Activated CD8-positive, alpha-beta T cell treated with anti-CD3 and anti-CD28 coated beads, Interleukin-2, amount 10 ng/mL, durations not matched to agents 7 days and 5 days (primary cell): ENCODE results near the gene ITGB1. TPM values are rescaled to one million over a fixed set of nuclear protein-coding genes. Genes with fewer than 3 reads are reported as not detected.
A peak's percentile ranks its signal among the peaks of the same experiment; 100 is the strongest.

ENCODE experiments used
- ATAC-seq: fragments of 150-1000 bp; cut with Tn5 transposase; one replicate; pipeline ENCODE4 v1.10.0; 2021; ENCODE audit warnings: moderate library complexity
- CTCF ChIA-PET: fragments of 350-600 bp; sonication (Branson Sonifier 250); formaldehyde crosslinking; loops from one replicate; lab custom pipeline; 2021; ENCODE audit warnings: antibody characterized with exemption; lab: Charles Lee
- POLR2A ChIA-PET: fragments of 350-600 bp; sonication (Branson Sonifier 250); formaldehyde crosslinking; loops from one replicate; lab custom pipeline; 2021; ENCODE audit warnings: antibody characterized with exemption; lab: Charles Lee
- DNase-seq: peaks from one replicate; pipeline ENCODE4 v3.0.0-alpha.2; 2020
- H3K27ac Mint-ChIP-seq: one replicate; pipeline ENCODE4 v1.8.0; 2021; ENCODE audit warnings: mild to moderate bottlenecking, mixed read lengths
- H3K27me3 Mint-ChIP-seq: one replicate; pipeline ENCODE4 v1.8.0; 2021; ENCODE audit warnings: low read depth, mixed read lengths
- H3K36me3 Mint-ChIP-seq: one replicate; pipeline ENCODE4 v1.8.0; 2021; ENCODE audit warnings: low read depth, mixed read lengths
- H3K4me1 Mint-ChIP-seq: one replicate; pipeline ENCODE4 v1.8.0; 2021; ENCODE audit warnings: low read depth, mixed read lengths
- H3K4me3 Mint-ChIP-seq: one replicate; pipeline ENCODE4 v1.8.0; 2021; ENCODE audit warnings: mild to moderate bottlenecking, mixed read lengths
- H3K9me3 Mint-ChIP-seq: one replicate; pipeline ENCODE4 v1.8.0; 2022; ENCODE audit warnings: mixed read lengths; ENCODE audit not compliant: insufficient read depth
- total RNA-seq, 2 experiments: library from RNA; stranded (reverse); gene quantifications; one replicate each; pipeline ENCODE4 v1.2.3, GENCODE V29; 2021

Gene ITGB1
- total RNA-seq, 2 experiments from 2014 or later, result 35.0 to 40.2 TPM

DNA sequence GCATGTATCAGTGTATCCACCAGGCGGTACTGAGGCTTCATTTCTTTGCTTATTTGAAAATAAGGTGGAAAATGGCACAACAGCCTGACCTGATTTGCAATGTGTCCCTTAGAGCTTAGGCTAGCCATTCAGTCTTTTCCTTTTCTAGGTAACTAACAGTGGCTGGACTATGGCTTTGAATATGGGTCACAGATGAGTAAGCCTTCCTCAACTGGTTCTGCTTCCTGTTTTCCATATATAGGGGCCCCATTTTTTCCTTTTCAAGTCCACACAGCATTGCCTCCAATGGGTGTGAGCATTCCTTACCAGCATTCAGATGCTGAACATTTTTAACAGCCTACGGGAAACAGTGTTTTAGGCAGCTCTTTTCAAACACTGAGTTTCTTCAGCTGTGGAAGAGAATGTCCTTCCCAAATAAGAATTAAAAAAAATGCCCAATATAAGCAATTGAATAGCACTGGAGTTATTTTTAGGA lies 3.9 kb upstream of the ITGB1 start:
- ATAC-seq (no peak), DNase-seq (no peak)
- H3K36me3 Mint-ChIP-seq, result no peaks in the 10 kb centered on the region
- H3K4me3 Mint-ChIP-seq, result no peak overlapping the region
- CTCF ChIA-PET, result interaction anchor here (1.4 kb wide), 1 partner anchor 10 kb away, joined by 3 read pairs; no protein-coding TSS in a partner anchor
- H3K4me1 Mint-ChIP-seq, result peaks cover 14% of the 10 kb centered on the region
- POLR2A ChIA-PET, result interaction anchor here (1.0 kb wide), 1 partner anchor 18 kb away, joined by 4 read pairs; no protein-coding TSS in a partner anchor
- no peaks in the 10 kb centered on the region for H3K9me3 Mint-ChIP-seq
- H3K27ac Mint-ChIP-seq, result no peak overlapping the region
- H3K27me3 Mint-ChIP-seq, result peaks cover 18% of the 10 kb centered on the region

DNA sequence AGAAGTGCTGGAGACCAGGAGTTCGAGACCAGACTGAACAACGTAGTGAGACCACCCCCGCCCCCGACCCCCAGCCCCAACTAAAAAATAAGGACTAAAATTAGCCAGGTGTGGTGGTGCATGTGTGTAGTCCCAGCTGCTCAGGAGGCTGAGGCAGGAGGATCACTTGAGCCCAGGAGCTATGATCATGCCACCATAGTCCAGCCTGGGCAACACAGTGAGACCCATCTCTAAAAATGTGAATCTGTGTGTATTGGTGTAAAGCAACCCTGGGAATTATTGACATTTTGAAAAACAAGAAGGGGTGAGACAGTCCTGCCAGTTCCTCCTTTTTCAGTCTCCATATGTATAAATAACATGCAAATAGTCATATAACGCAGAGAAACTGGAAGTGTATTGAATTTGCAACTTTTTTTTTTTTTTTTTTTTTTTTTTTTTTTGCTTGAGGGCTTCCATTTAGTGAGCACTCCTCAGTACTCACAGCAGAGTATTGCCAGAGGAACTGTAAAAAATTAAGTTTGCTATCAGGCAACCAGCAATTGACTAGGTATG lies 3.4 kb upstream of the ITGB1 start:
- DNase-seq (no peak), ATAC-seq (no peak)
- Mint-ChIP-seq H3K4me3 (no peak overlapping the region), H3K27ac (no peak overlapping the region), H3K4me1 (peaks cover 14% of the 10 kb centered on the region), H3K9me3 (no peaks in the 10 kb centered on the region), H3K36me3 (no peaks in the 10 kb centered on the region), H3K27me3 (peaks cover 16% of the 10 kb centered on the region)
- ChIA-PET POLR2A (interaction anchor here (1.0 kb wide), 1 partner anchor 19 kb away, joined by 4 read pairs; no protein-coding TSS in a partner anchor), CTCF (interaction anchor here (1.4 kb wide), 1 partner anchor 10 kb away, joined by 3 read pairs; no protein-coding TSS in a partner anchor)

DNA sequence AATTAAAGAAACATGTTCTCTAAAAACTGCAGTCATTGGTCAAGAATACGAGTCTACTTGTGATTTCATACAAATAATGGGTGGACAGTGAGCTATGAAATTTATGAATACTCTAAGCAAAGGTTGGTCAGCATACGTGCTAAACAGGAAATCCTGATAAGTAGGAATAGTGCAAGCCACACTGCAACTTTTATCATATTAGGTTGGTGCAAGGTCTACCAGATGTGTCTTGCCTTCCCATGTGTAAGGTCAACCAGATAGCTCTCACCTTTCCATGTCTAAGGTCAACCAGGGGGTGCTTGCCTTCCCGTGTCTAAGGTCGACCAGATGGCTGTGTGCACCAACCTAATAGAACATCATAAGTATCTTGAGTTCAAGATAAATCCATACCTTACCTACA lies 2.0 kb upstream of the ITGB1 start:
- no peak overlapping the region for H3K4me3 Mint-ChIP-seq
- ATAC-seq, result no peak
- H3K36me3 Mint-ChIP-seq, result peaks cover 2% of the 10 kb centered on the region
- H3K27ac Mint-ChIP-seq, result no peak overlapping the region
- H3K27me3 Mint-ChIP-seq, result peaks cover 14% of the 10 kb centered on the region
- DNase-seq, result no peak
- ChIA-PET CTCF (interaction anchor here (0.6 to 1.8 kb wide), 6 partner anchors 11 to 1574 kb away, joined by 3 to 12 read pairs (median 3); no protein-coding TSS in a partner anchor), POLR2A (interaction anchor here (1.2 to 1.5 kb wide), 2 partner anchors 21 to 44 kb away, joined by 8 read pairs; no protein-coding TSS in a partner anchor)
- H3K4me1 Mint-ChIP-seq, result peaks cover 19% of the 10 kb centered on the region
- H3K9me3 Mint-ChIP-seq, result no peaks in the 10 kb centered on the region

DNA sequence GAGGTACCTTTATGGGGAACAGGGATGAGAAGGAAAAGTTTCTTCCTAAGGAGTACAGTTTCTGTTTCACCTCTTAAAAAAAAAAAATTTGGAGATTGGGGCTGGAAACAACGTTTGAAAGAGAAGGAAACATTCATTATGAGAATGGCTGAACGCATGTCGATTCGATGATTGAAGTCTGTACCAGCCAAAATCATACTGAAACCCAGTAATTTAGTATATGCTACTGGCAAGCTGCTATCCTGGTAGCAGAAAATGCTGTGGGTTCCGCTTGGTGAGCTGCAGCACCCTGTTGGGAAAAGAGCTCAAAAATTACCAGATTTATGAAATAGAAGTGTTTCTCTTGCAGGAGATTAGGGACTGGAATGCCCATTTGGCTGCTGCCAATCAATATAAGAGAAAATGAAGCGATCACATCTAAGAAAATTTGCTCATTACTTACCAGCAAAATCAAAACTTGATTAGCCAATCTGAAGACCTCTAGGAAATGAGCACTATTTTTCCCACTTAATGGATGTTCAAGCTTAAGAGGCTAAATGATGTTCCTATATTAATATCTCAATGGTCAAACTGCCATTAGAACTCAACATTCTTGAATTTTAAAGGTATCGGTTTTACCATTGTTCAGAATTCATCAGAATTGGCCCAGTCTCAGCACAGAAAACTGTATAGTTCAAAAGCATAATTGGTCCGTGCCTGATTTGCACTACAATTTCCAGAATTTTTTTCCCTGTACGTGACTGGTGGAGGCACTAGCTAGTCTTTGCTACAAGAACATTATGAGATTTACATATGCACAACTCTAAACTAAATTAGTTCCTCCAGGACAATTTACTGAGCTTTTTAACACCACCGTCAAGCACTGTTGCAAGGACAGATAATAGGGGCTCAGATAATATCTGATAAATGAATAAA lies 1.2 kb upstream of the ITGB1 start:
- Mint-ChIP-seq H3K36me3 (peaks cover 2% of the 10 kb centered on the region), H3K4me1 (peaks cover 26% of the 10 kb centered on the region), H3K27me3 (peaks cover 14% of the 10 kb centered on the region), H3K27ac (peak overlapping the region; percentile 76), H3K4me3 (peak overlapping the region; percentile 86), H3K9me3 (no peaks in the 10 kb centered on the region)
- DNase-seq (no peak), ATAC-seq (no peak)
- POLR2A ChIA-PET, result interaction anchor here (1.2 to 1.5 kb wide), 2 partner anchors 21 to 44 kb away, joined by 8 read pairs; no protein-coding TSS in a partner anchor
- CTCF ChIA-PET, result interaction anchor here (0.6 to 1.8 kb wide), 9 partner anchors 12 to 1575 kb away, joined by 3 to 12 read pairs (median 3); no protein-coding TSS in a partner anchor

DNA sequence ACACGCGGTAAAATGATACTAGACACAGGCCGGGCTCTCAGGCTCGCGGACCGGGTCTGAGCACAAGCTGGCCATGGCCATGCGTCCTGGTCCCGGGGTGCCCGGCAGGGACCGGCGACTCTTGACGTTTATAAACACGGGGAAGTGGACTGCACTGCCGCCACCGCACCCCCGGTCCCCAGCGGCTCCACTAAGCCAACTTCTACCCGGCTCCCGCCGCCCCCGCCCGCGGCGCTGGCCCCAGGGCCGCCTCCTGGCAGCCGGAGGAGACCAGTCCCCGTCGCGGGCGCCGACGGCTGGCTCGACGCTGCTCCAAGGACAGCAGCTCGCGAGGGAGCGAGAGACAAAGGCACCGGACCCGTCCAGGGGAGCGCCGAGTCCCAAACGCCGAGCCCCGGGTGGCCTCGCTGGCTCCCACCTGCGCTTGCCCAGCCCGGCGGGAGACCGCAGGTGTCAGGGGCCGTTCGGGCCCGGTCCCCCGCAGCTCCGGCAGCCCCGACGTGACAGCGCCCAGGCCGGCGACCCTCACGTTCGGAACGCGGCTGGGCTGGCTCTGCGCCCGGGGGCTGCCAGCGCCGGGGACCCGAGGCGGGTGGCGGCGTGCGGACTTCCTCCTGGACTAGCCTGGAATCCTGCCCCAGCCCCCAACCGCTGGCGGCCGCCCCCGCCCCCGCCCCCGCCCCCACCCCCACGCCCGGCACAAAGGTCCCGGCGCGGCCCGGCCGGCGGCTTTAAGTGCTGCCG lies 517 bp downstream of the ITGB1 start:
- POLR2A ChIA-PET, result interaction anchor here (1.1 to 2.7 kb wide), 3 partner anchors 23 to 51 kb away, joined by 3 to 7 read pairs (median 5); no protein-coding TSS in a partner anchor
- CTCF ChIA-PET, result interaction anchor here (1.7 to 2.4 kb wide), 3 partner anchors 23 to 181 kb away, joined by 3 to 11 read pairs (median 9); no protein-coding TSS in a partner anchor
- H3K27me3 Mint-ChIP-seq, result peaks cover 14% of the 10 kb centered on the region
- H3K27ac Mint-ChIP-seq, result peak overlapping the region; percentile 65
- peak; percentile 38 for ATAC-seq
- peaks cover 2% of the 10 kb centered on the region for H3K36me3 Mint-ChIP-seq
- H3K9me3 Mint-ChIP-seq, result no peaks in the 10 kb centered on the region
- peak overlapping the region; percentile 78 for H3K4me3 Mint-ChIP-seq
- DNase-seq, result peak; percentile 34
- peaks cover 34% of the 10 kb centered on the region for H3K4me1 Mint-ChIP-seq

DNA sequence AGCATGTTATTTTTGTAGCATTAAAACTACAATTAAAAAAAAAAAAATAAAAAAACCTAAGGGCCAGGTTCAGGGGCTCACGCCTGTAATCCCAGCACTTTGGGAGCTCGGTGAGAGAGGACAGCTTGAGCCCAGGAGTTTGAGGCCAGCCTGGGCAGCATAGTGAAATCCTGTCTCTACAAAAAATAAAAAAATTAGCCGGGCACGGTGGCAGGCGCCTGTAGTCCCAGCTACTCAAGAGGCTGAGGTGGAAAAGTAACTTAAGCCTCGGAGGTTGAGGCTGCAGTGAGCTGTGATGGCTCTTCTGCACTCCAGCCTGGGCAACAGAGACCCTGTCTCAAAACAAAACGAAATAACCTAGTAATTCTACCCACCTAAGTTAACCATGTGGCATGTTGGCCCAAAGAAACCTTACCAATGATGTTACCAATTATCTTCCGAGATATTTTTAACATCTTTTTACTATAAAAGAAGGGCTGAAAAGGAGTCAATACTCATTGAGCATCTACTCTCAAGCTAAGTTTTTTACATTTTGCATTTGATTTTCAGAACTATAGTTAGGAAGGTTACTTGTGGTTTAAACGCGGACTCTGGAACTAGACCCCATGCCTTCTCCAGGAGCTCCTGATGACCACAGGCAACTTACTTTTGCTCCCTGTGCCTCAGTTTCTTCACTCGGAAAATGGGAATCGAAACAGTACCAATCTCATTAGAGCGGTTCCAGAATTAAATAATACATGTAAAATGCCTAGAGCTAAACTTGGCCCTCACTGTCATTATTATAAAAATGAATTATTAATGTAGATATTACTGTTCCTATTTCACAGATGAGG lies 1.4 kb downstream of the ITGB1 start:
- CTCF ChIA-PET, result interaction anchor here (0.8 to 2.4 kb wide), 4 partner anchors 12 to 182 kb away, joined by 3 to 11 read pairs (median 6); no protein-coding TSS in a partner anchor
- no peaks in the 10 kb centered on the region for H3K9me3 Mint-ChIP-seq
- peaks cover 4% of the 10 kb centered on the region for H3K36me3 Mint-ChIP-seq
- DNase-seq, result no peak
- peaks cover 14% of the 10 kb centered on the region for H3K27me3 Mint-ChIP-seq
- no peak for ATAC-seq
- H3K4me3 Mint-ChIP-seq, result peak overlapping the region; percentile 78
- peaks cover 38% of the 10 kb centered on the region for H3K4me1 Mint-ChIP-seq
- POLR2A ChIA-PET, result interaction anchor here (0.6 to 2.7 kb wide), 4 partner anchors 24 to 601 kb away, joined by 3 to 7 read pairs (median 5); no protein-coding TSS in a partner anchor
- no peak overlapping the region for H3K27ac Mint-ChIP-seq

DNA sequence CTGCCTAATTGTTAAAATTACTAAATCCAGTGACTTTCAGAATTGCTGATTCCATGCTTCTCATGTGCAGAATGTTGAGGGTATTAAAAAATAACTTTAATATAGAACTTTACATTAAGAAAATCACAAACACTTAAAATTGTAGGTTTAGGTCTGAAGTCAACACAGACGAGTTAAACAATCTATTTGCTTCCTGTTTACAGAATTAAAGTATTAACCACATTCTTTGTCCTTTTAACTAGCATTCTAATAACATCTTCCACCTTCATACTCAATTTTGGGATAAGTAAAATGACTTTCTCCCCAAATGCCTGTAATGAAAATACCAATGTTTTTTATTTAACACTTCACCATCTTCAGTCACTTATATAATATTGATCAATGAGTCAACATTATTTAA lies 2.2 kb downstream of the ITGB1 start:
- Mint-ChIP-seq H3K4me3 (peak overlapping the region; percentile 56), H3K4me1 (peaks cover 42% of the 10 kb centered on the region), H3K27ac (no peak overlapping the region), H3K9me3 (no peaks in the 10 kb centered on the region), H3K36me3 (peaks cover 8% of the 10 kb centered on the region), H3K27me3 (peaks cover 14% of the 10 kb centered on the region)
- ChIA-PET CTCF (interaction anchor here (1.0 to 2.4 kb wide), 5 partner anchors 25 to 510 kb away, joined by 3 to 11 read pairs (median 3); partner anchors contain the start of gene CCDC7), POLR2A (interaction anchor here (2.7 kb wide), 1 partner anchor 25 kb away, joined by 7 read pairs; no protein-coding TSS in a partner anchor)
- ATAC-seq, result no peak
- no peak for DNase-seq

DNA sequence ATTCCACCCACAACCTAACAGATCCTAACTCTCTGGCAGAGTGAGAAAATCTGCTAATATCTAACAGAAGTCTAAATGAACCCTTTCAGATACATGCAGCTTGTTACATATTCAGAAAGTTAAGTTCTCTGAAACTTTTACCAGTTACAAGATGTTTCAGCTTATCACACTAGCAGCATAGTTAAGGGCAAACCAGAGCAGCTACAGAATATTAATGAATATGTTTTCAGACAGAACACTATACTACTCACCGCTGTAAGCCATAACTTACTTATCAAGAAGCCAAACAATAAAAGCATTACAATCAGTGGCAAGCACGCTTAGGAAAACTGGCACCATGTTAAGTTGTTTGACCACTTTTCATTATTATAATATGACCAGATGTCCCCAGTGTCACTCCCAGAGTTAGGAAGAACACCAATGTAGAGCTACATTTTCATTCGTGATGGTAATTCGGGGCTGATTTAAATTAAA lies 2.7 kb downstream of the ITGB1 start:
- ChIA-PET POLR2A (interaction anchor here (2.7 kb wide), 1 partner anchor 25 kb away, joined by 7 read pairs; no protein-coding TSS in a partner anchor), CTCF (interaction anchor here (0.8 to 2.4 kb wide), 7 partner anchors 22 to 510 kb away, joined by 3 to 11 read pairs (median 3); partner anchors contain the start of gene CCDC7)
- Mint-ChIP-seq H3K27me3 (peaks cover 13% of the 10 kb centered on the region), H3K36me3 (peaks cover 9% of the 10 kb centered on the region), H3K4me3 (peak overlapping the region; percentile 16), H3K27ac (no peak overlapping the region), H3K4me1 (peaks cover 45% of the 10 kb centered on the region), H3K9me3 (no peaks in the 10 kb centered on the region)
- ATAC-seq (no peak), DNase-seq (no peak)

DNA sequence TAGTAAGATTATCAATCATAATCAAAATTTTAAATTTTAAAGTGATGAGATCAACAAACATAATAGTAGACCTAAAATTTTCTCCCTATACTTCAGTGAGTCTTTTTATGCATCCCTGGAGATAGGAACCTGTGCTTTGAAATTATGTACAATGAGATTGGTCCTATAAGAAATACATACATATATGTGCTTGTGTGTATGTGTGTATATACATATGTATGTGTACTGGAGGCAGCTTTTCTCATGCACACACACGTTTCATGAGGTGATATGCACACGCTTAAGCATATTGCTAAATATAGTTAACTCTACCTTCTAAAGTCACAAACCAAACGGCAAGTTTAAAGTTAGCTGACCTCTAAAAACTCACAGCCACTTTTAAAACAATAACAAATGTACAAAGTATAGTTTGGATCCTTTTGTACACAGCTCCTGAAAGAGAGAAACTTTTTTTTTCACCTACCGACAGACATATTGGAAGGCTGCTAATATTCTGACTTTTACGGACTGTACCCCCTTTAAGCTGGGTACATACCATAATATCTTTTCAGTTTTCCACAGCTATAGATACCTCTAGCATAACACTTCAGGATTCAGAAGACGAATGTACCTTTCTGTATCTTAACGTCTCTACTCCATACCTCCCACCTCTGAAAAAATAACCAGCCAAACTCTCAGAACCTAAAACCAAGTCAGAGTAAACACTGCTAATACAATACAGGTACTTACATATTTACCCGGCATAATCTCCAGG lies 3.3 kb downstream of the ITGB1 start:
- ChIA-PET CTCF (interaction anchor here (0.6 to 1.4 kb wide), 6 partner anchors 17 to 509 kb away, joined by 3 to 4 read pairs (median 3); partner anchors contain the start of gene CCDC7), POLR2A (interaction anchor here (0.7 to 2.7 kb wide), 2 partner anchors 26 to 101 kb away, joined by 3 to 7 read pairs; no protein-coding TSS in a partner anchor)
- peak overlapping the region; percentile 16 for H3K4me3 Mint-ChIP-seq
- DNase-seq (no peak), ATAC-seq (no peak)
- H3K27ac Mint-ChIP-seq, result no peak overlapping the region
- peaks cover 45% of the 10 kb centered on the region for H3K4me1 Mint-ChIP-seq
- H3K27me3 Mint-ChIP-seq, result peaks cover 7% of the 10 kb centered on the region
- H3K9me3 Mint-ChIP-seq, result no peaks in the 10 kb centered on the region
- peaks cover 9% of the 10 kb centered on the region for H3K36me3 Mint-ChIP-seq
